ENCODE measurements around the gene COBLL1.

The COBLL1 gene

DNA sequence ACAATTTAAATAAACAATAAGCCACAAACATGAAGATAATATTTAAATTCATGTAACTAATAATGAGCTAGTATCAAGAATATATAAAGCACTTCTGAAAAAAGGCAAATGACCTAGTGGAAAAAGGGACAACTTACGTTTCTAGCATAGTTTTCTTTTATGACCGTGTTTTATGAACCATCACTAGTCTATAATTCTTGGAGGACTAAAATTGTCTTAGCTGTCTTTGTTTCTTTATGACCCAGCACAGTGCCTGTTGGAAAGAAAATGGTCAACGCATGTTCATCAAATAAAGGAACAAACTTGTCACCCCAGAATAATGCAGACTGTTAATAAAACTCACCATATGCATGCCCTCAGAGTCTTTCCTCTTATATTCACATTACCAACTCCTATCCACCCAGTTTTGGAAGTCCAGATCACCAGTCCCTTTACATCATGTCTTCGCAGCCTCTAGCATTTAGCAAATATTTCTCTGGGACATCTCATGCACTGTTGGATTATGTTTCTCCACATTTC is 162.9 kb downstream of the COBLL1 start:
- no peak for DNase-seq (ENCODE audit: low read depth, low spot score)

DNA sequence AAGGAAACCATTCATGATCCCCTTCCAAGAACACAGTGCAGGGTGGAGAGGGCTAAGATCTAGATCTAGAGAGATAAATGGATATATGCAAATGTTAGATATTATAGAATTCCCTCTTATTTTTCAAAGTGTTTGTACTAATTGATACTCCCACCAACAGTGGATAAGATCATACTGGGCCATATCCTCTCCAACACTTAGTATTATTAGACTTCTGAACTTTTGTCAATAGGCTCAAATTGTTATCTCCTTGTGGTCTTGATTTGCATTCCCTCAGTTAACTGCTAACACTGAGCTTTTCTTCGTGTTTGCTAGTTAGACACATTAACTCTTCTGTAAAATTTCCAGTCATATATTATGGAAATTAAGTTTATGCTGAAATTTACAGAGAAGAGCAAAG is 163.9 kb downstream of the COBLL1 start:
- DNase-seq (ENCODE audit: low read depth, low spot score): no peak

- DNase-seq (ENCODE audit: low read depth, low spot score): no peak
Observed at GRCh38 chr2:164677271-164677670, 164.4 kb downstream of the COBLL1 start.

DNA sequence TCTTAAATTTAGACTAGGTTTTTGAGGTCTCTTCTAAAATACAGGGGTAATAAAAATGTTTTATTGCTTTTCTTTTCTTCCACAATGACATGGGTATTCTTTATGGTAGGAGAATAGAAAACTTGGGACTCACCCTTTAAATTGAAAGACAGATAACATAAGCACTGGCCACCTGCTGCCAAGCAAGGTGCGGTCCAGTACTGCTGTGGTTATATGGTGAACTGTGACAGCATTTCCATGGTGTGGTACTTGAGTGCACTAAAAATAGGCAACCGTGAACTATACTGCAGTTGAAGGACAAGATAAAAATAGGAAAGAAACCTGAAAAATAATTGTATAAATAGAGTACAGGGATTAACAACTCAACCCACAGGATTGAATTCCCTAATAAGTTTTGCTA is 165.9 kb downstream of the COBLL1 start:
- no peak for DNase-seq (ENCODE audit: low read depth, low spot score)

GRCh38 chr2:164675027-164675426 is 166.6 kb downstream of the COBLL1 start:
- no peak for DNase-seq (ENCODE audit: low read depth, low spot score)

DNA sequence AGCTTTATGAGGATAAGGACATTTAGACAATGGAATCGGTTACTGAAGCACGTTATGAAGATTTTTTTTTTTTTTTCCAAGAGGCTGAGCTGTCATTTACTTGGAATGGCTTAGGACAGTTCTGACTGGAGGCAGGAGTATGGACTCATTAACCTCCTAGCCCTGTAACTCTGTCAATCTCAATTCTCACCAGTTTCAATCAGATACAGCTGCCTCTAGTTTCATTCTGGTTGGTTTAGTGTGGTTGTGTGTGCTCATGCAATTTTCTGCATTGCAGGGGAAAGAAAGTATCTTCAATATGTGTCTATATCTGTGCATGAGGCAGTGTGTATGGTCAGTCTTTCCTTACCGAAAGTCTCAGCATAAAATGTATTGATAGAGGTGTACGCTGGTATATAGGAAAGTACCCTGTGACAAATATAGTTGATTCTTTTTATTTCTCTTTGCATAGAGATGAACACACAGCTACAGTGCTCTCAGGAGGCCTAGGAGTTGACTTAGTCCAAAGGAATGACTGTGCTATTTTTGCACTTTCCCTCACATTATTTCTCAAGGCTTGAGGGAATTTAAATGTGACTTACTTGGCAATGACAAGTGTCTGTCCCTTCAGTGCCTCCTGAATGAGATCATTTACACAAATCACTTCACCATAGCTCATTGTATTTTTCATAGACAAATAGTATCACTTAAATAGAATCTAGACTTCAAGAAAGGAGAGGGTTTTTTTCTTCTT is 169.8 kb downstream of the COBLL1 start:
- no peak for DNase-seq (ENCODE audit: low read depth, low spot score)

DNA sequence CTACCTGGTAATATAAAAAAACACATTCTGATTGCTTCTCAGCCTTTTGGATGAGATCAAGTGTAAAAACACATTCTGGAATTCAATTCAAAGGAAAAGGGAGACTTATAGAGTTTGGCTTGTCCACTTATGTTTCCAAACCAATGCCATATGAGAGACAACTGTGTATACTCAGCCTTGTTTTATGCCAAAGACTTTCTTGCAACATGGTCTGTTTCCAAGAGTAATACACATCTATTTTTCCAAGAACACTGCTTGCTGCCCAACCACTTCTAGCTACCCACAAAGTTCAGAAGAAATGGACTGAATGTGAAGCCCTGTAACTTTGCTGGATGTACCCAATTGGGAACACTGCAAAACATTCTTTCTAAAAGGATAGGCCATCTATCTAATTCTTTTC is 172.3 kb downstream of the COBLL1 start:
- DNase-seq (ENCODE audit: low read depth, low spot score): no peak

- DNase-seq (ENCODE audit: low read depth, low spot score): no peak
Observed at GRCh38 chr2:164667566-164667965, 174.1 kb downstream of the COBLL1 start.

DNA sequence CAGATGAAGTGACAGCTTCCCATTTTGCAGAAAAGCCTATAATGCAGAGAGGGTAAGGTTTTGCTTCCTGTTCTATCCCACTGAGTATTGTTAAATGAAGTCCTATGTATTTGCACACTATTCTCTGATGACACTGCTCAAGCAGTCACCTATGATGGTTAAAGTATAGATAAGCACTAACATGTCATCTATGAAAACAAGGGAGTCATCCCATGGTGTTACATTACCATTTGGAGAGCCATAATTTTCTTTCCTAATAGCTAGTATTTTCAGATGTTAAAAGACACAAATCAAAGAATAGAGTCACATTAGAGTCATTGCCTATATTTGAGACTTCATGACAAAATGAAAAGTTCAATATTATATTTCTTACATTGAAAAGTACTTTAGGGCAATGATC is 177.6 kb downstream of the COBLL1 start:
- no peak for DNase-seq (ENCODE audit: low read depth, low spot score)

GRCh38 chr2:164662868-164663631 is 178.6 kb downstream of the COBLL1 start:
- DNase-seq (ENCODE audit: low read depth, low spot score): no peak

DNA sequence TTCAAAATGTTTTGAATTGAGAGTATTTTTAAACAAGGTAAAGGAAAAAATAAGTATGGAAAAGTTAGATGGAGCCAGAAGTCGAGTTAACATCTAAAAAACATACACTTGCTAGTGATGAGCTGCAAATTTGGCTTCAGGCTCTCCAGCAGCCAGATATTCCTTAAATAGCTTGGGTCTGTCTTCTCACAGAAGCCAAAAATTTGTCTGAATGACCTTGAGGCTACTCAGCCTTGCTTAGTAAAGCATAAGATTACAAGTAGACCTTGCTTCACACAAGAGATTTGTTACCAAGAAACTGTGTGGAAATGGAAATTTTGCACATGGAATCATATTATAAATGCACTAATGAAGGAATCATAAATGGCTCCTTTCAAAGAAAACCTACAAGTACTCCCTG is 179.6 kb downstream of the COBLL1 start:
- DNase-seq (ENCODE audit: low read depth, low spot score): no peak

GRCh38 chr2:164661349-164661748 is 180.3 kb downstream of the COBLL1 start:
- DNase-seq (ENCODE audit: low read depth, low spot score): no peak

GRCh38 chr2:164657129-164657528 is 184.5 kb downstream of the COBLL1 start:
- DNase-seq (ENCODE audit: low read depth, low spot score): no peak

DNA sequence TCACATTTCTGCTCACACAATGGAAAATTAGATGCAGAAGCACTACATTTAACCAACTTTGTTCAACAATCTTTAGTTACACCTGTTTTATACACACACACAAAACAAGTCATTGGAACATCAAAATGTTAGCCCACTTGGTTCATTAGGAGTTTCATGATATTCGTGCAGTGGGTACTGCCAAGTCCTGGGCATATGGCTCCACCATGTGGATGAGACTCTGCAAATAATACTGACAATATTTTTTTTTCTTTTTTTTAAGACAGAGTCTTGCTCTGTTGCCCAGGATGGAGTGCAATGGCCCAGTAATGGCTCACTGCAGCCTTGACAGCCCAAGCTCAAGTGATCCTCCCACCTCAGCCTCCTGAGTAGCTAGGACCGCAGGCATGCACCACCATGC is 185.9 kb downstream of the COBLL1 start:
- DNase-seq (ENCODE audit: low read depth, low spot score): no peak

DNA sequence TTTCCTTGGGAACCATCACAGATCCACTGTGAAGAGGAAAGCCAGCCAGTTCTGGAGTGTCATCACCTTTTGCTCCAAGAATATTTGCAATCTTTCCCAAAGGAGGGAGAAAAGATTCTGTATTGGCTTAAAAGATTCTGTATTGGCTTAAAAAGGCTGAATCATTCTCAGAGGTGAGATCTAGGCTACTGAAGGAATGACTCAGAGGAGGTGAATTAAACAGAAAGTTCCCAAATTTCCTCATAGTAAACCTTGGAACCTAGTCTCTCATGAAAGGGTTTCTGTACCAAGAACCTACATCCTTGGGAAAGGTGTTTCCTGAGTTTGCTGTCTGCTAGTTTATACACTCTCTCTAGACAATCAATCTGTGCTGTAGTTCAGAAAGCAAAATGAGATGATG is 186.3 kb downstream of the COBLL1 start:
- no peak for DNase-seq (ENCODE audit: low read depth, low spot score)

GRCh38 chr2:164651361-164651760 is 190.3 kb downstream of the COBLL1 start:
- no peak for DNase-seq (ENCODE audit: low read depth, low spot score)

DNA sequence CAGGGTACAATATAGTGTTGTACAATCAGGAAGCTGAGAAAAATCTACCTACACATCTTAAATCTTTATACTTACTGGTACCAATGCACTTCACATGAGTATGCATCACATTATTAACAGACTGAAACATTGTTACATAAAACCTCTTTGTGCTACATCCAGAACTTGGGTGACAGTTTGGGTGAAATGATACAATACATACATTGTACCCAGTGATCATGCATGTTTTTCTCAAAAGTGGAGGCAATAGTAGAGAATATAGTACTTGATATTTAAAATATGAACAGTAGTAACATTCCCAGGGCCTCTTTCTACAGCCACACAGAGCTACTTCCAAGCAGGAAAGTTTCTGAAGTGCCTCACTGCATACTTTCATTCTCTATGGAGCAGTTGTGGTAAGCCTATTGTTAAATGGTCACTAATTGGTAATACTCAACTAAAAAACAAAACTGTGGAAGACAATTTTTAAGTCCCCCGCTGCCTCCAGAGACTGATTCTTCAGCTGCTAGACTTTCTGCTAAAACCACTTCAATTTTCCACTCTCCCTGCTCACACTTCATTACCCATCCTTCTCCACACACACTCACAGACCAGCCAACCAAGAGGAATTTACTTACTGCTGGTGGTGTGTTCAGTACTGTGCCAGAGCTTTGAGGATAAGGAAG is 197.5 kb downstream of the COBLL1 start:
- no peak for DNase-seq (ENCODE audit: low read depth, low spot score)

DNA sequence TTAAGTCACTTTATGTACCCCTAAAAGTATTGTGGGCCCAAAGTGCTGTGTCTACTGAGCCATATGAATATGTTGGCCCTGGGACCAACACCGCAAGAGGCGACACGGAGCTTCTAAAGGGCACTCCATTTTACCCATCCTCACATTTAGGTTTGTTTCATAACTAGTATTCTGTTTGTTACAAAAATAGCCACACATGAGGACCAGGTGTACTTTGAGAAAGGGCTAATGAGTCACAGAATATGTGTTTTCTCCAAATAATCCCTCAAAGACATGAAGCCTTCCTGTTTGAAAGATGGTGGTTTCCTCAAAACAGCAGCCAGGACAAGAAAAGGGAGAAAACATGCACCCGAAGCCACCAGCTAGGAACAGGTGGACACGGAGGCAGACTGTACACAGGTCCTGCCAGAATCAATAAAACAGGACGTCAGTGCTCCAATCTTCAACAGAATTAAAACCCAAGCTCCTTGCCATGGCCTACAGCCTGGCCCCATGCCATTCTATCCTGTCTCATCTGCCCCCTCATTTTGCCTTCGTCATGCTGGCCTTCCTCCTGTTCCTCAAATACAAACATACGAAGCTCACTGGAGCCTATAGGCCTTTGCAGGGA is 198.6 kb downstream of the COBLL1 start:
- DNase-seq (ENCODE audit: low read depth, low spot score): no peak

DNA sequence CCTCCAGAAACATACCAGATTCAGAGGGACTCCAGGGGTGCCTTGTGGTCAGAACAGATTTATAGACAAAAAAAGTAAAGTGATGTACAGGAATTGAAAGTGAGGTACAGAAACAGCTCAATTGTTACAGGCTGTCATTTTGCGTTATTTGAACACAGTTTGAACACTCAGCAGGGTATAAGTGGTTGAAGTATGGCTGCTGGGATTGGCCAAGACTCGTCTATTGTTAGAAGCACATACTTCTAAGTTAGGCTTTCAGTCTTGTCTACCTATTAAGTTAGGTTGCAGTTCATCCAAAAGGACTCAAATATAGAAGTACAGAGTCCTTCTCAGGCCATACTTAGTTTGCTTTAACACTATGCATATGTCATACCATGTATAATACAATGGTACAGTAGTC is 199.4 kb downstream of the COBLL1 start:
- no peak for DNase-seq (ENCODE audit: low read depth, low spot score)

Data from activated CD4-positive, CD25-positive, alpha-beta regulatory T cell treated with anti-CD3 and anti-CD28 coated beads, Interleukin-2, amount 50 U/mL, for 16 hours (primary cell).